GM19238 (cell line): ENCODE results near the gene PP2D1.
"Not testable (repeated sequence)": the region's sequence is repeated elsewhere in the genome, so short reads cannot be mapped to it uniquely, and the experiment has no call there.

ENCODE experiments used
- DNase-seq: peaks from one replicate; pipeline ENCODE4 v3.0.0; 2011; ENCODE audit warnings: low spot score; ENCODE audit not compliant: insufficient read length

PP2D1 gene

GRCh38 chr3:20040548-20041196, 28.6 kb upstream of the PP2D1 start:
- peak; percentile 45 for DNase-seq

GRCh38 chr3:20039765-20040547, 27.9 kb upstream of the PP2D1 start, which contains the start of gene KAT2B:
TSS of gene KAT2B (plus strand) at chr3:20040446. CDS start at chr3:20040478, 32 bp downstream.
- DNase-seq: peak; percentile 71

- DNase-seq: no peak
Observed at GRCh38 chr3:20039466-20039764, 27.4 kb upstream of the PP2D1 start.

- DNase-seq: no peak
Observed at GRCh38 chr3:20038699-20039465, 26.8 kb upstream of the PP2D1 start.

GRCh38 chr3:20037255-20037996, 25.4 kb upstream of the PP2D1 start:
- no peak for DNase-seq

GRCh38 chr3:20035019-20035418, 23.0 kb upstream of the PP2D1 start:
- no peak for DNase-seq

- DNase-seq: not testable (repeated sequence)
Observed at GRCh38 chr3:20031939-20032338, 19.9 kb upstream of the PP2D1 start.

- no peak for DNase-seq
Observed at GRCh38 chr3:20028905-20029331, 16.9 kb upstream of the PP2D1 start.

GRCh38 chr3:20027136-20027535, 15.1 kb upstream of the PP2D1 start:
- DNase-seq: no peak

- DNase-seq: no peak
Observed at GRCh38 chr3:20023623-20024405, 11.8 kb upstream of the PP2D1 start.

- DNase-seq: no peak
Observed at GRCh38 chr3:20022954-20023622, 11.0 kb upstream of the PP2D1 start.

GRCh38 chr3:20016076-20016475, 4.0 kb upstream of the PP2D1 start:
- not testable (repeated sequence) for DNase-seq

- DNase-seq: no peak
Observed at GRCh38 chr3:20015525-20015924, 3.5 kb upstream of the PP2D1 start.

- DNase-seq: no peak
Observed at GRCh38 chr3:20013396-20013795, 1.3 kb upstream of the PP2D1 start.

GRCh38 chr3:20008646-20009045, 3.4 kb downstream of the PP2D1 start:
- no peak for DNase-seq

GRCh38 chr3:20007960-20008359, 4.1 kb downstream of the PP2D1 start:
- no peak for DNase-seq

GRCh38 chr3:20001932-20002331, 10.1 kb downstream of the PP2D1 start:
- DNase-seq: no peak

GRCh38 chr3:19997502-19997901, 14.6 kb downstream of the PP2D1 start:
- no peak for DNase-seq

GRCh38 chr3:19994796-19995195, 17.3 kb downstream of the PP2D1 start:
- no peak for DNase-seq

- not testable (repeated sequence) for DNase-seq
Observed at GRCh38 chr3:19988904-19989303, 23.2 kb downstream of the PP2D1 start.
